ENCODE measurements around the gene NOP9.

Gene NOP9

DNA sequence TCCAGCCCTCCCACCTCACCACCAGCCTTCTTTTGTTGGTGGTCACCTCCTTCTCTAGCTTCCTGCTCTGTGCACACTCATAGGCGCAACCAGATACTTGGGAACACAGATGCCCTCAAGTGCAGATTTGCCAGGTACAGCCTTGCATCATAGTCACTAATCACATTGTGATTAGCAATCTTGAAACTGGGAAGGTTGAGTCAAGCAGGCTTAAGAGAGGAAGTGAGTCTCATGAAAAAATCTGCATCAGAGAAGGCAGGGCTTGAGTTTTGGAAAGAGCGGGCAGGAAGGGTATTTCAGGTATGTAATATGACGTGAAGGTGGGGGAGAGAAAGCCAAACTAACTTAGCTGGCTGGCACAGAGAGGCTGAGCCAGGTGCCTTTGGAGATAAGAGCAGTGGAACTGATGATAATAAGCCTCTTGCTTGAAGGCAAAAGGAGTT lies 25.5 kb upstream of the NOP9 start:
- TF ChIP-seq, protein P1, sequence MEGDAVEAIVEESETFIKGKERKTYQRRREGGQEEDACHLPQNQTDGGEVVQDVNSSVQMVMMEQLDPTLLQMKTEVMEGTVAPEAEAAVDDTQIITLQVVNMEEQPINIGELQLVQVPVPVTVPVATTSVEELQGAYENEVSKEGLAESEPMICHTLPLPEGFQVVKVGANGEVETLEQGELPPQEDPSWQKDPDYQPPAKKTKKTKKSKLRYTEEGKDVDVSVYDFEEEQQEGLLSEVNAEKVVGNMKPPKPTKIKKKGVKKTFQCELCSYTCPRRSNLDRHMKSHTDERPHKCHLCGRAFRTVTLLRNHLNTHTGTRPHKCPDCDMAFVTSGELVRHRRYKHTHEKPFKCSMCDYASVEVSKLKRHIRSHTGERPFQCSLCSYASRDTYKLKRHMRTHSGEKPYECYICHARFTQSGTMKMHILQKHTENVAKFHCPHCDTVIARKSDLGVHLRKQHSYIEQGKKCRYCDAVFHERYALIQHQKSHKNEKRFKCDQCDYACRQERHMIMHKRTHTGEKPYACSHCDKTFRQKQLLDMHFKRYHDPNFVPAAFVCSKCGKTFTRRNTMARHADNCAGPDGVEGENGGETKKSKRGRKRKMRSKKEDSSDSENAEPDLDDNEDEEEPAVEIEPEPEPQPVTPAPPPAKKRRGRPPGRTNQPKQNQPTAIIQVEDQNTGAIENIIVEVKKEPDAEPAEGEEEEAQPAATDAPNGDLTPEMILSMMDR (IDR thresholded peaks at IDR 0.05; ENCODE audit: insufficient read depth, low read depth, low read length, missing control alignments): no peak
- H3K4me3 ChIP-seq (ENCODE audit: low read length): no peak overlapping the region
- peak; percentile 99 for DNase-seq (ENCODE audit: low read depth)

DNA sequence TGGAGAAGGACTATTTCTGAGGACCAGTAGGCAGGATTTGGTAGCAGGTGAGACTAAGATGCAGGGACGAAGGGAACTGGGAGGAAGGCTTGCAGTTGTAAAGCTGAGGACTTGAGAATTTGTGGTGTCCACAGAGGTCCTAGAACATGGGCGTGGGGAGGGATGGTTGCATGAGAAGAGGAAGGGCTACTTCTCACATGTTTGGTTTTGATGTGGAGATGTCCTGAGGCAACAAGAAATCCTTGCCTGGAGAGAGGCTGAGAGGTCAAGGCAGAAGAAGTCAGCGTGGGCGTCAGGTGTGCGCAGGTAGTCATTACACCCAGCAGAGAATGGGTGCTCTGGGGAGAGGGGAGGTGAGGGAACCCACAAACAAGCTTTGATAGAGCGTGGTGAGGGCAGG lies 22.6 kb upstream of the NOP9 start:
- TF ChIP-seq, protein P1 (IDR thresholded peaks at IDR 0.05; ENCODE audit: insufficient read depth, low read depth, low read length, missing control alignments): no peak
- H3K4me3 ChIP-seq (ENCODE audit: low read length): no peak overlapping the region
- no peak for DNase-seq (ENCODE audit: low read depth)

DNA sequence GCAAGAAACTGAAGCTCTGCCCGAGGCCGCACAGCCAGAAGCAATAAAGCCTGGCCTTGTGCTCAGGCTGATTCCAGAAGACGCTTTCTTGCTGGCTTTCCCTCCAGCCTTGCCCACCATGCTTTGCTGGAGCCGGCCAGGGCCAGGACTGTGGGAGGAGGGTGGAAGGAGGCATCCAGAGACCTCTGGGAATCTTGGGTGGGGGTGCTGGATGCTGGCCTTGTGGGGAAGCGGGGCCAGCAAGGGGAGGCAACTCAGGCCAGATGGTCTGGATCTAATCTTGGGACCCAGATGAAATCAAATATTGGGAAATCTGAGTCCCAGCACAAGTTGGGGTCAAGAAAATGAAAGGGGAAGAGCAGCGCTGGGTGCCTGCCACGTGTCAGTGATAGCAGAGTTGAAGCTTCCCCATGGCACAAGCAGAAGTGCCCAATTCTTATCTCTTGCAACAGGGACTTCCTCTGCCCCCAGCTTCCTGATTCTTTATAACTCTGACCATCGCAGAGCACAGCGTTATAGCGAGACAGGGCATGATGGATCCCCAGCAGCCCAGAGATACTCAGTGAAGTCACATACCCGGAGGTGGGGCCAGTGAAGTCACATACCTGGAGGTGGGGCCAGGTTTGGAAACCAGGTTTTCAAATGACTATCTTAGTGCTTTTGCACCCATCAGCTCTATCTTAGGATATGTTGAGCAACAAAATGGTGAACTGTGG lies 21.9 kb upstream of the NOP9 start:
- TF ChIP-seq, protein P1 (IDR thresholded peaks at IDR 0.05; ENCODE audit: insufficient read depth, low read depth, low read length, missing control alignments): no peak
- no peak overlapping the region for H3K4me3 ChIP-seq (ENCODE audit: low read length)
- no peak for DNase-seq (ENCODE audit: low read depth)

DNA sequence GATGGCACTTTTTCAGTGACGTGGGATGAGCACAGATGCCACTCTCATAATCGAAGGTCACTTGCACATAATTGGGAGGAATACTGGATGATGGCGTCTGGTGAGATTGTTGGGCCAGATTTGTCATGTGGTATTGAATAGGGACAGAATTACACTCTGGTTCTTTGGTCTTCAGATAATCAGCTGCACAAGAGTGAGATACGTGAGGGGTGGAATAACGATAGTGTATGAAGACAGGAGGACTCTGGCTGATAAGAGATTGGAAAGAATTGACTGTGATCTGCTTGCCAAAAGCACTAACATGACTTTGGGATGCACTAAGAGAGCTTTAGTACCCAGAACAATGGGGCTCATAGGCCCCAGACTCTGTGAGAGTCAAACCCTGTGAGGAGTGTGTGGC lies 21.2 kb upstream of the NOP9 start:
- no peak overlapping the region for H3K4me3 ChIP-seq (ENCODE audit: low read length)
- TF ChIP-seq, protein P1 (IDR thresholded peaks at IDR 0.05; ENCODE audit: insufficient read depth, low read depth, low read length, missing control alignments): no peak
- DNase-seq (ENCODE audit: low read depth): no peak

DNA sequence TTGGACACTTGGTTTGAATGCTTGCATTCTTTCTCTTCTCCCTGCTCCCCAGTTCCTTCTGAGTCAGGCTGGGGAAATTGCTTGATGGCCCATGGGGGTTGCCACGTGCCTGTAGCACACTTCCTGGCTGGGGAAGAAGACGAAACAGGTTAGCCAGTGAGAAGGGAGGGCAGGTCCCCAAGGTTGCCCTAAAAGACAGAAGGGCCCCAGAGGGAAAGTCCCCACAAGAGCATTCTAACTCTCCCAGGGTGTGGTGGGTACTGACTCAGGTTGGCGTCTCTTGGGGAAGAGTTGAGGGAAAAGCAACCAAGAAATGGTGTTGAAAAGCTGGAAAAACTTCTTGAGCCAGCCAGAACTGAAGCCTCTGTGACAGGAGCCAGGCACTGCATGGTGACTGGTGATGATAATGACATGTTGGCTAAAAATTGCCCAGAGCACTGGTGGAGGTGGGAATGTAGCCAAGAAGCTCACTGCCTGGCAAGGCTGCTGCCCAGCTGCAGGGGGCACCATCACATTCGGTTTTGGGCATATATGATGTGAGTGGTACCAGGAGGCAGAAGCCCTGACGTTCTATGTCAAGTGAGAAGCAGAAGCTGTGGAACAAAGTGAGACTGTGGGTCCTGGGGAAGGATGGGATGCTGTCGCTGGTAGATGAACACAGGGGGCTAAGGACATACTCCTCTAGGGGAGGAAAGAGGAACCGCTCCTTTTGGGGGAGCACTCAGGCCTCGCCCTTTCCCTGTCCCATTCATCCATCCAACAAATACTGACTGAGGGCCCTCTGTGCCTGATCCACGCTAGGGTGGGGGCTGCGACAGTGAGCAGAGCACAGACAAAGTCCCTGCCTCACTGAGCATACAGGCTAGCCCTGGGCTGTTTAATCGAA lies 20.1 kb upstream of the NOP9 start:
- no peak overlapping the region for H3K4me3 ChIP-seq (ENCODE audit: low read length)
- TF ChIP-seq, protein P1 (IDR thresholded peaks at IDR 0.05; ENCODE audit: insufficient read depth, low read depth, low read length, missing control alignments): peak; percentile 60
- peak; percentile 89 for DNase-seq (ENCODE audit: low read depth)

DNA sequence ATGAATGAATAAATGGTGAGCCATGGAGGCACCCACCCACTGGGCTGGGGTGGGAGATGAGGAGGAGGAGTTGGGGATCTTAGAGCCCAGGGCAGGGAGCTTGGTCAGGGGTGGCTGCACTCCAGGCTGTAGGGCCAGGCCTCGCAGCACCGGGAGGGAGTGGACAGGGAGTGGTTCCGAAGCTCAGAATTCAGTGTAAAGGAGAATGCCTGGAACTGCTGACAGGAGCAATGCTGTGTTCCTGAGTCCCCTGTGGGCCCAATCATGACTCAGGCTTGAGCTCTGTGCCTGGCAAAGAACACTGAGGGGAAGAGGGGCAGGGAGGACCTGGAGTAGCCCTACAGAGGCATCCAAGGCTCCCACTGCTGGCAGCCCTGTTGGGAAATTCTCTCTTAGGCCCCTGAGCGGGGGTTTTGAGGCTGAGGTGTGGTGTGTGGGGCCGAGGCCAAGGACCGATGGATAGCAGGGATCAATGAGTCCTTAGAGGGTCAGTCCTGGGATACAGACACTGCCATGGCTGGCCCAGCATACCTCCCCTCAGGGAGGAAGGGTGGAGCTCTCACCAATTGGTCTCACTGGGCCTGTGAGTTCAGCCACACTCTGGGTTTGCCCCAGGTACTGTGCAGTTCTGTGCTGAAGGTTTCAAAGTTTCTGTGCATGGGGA lies 18.7 kb upstream of the NOP9 start:
- no peak overlapping the region for H3K4me3 ChIP-seq (ENCODE audit: low read length)
- TF ChIP-seq, protein P1 (IDR thresholded peaks at IDR 0.05; ENCODE audit: insufficient read depth, low read depth, low read length, missing control alignments): no peak

More for the DNA sequence above, 18.7 kb upstream of the NOP9 start:
- DNase-seq (ENCODE audit: low read depth): peak; percentile 54

Measured in epithelial cell of esophagus (primary cell).